ENCODE data around the gene SYNGR3. TPM values are rescaled to one million over a fixed set of nuclear protein-coding genes. Genes with fewer than 3 reads are reported as not detected.

The SYNGR3 gene
- total and polyA plus RNA-seq, 2 of the 13 experiments (the other 11 are each of a cell fraction or from before 2014, with no cell fraction given): 0.97 to 5.7 TPM

GRCh38 chr16:2009791-2010510, 20.2 kb downstream of the SYNGR3 start, which contains the start of gene ZNF598 (continued):
- no peak for TF ChIP-seq PBX3 (CRISPR knock-in tag; IDR thresholded peaks at IDR 0.05; ENCODE audit: borderline replicate concordance)
- TF ChIP-seq TSC22D2 (CRISPR knock-in tag; IDR thresholded peaks at IDR 0.05; ENCODE audit: borderline replicate concordance): no peak; the same call in 1 of the 2 replicates
- no peak for TF ChIP-seq SMAD1 (CRISPR knock-in tag; IDR thresholded peaks at IDR 0.05; ENCODE audit: borderline replicate concordance, low read depth)
- peak; percentile 30 for TF ChIP-seq DZIP1 (CRISPR knock-in tag; IDR thresholded peaks at IDR 0.05)
- TF ChIP-seq MAFK (conservative IDR thresholded peaks at IDR 0.05 in 1 of 2, IDR thresholded peaks at IDR 0.05 in 1 of 2; ENCODE audit: low read length in 2 of 2): no peak
- TF ChIP-seq HDAC1 (CRISPR knock-in tag; IDR thresholded peaks at IDR 0.05): peak; percentile 67; the same call in 1 of the 2 replicates
- no peak; the same call in 1 of the 2 replicates for TF ChIP-seq ZBTB20 (CRISPR knock-in tag; IDR thresholded peaks at IDR 0.05; ENCODE audit: borderline replicate concordance, low read depth)
- no peak for TF ChIP-seq ZNF724P (CRISPR knock-in tag; IDR thresholded peaks at IDR 0.05; ENCODE audit: borderline replicate concordance)
- no peak for TF ChIP-seq RCOR2 (CRISPR knock-in tag; IDR thresholded peaks at IDR 0.05)
- peak; percentile 47 for TF ChIP-seq ZMYM4 (CRISPR knock-in tag; IDR thresholded peaks at IDR 0.05)
- TF ChIP-seq THYN1 (CRISPR knock-in tag; IDR thresholded peaks at IDR 0.05; ENCODE audit: borderline replicate concordance, low read depth): no peak
- TF ChIP-seq ZBTB10 (CRISPR knock-in tag; IDR thresholded peaks at IDR 0.05; ENCODE audit: borderline replicate concordance): no peak
- TF ChIP-seq ZNF75D (CRISPR knock-in tag; IDR thresholded peaks at IDR 0.05; ENCODE audit: borderline replicate concordance): no peak
- no peak for TF ChIP-seq HOMEZ (CRISPR knock-in tag; IDR thresholded peaks at IDR 0.05; ENCODE audit: low read depth)
- no peak for TF ChIP-seq SKIL (CRISPR knock-in tag; IDR thresholded peaks at IDR 0.05; ENCODE audit: borderline replicate concordance)
- peak; percentile 78; the same call in 1 of the 2 replicates for TF ChIP-seq ZNF414 (CRISPR knock-in tag; IDR thresholded peaks at IDR 0.05)

Data from HepG2 (cell line).